ENCODE data around the gene CRYGC. TPM values are rescaled to one million over a fixed set of nuclear protein-coding genes. Genes with fewer than 3 reads are reported as not detected.
A peak's percentile ranks its signal among the peaks of the same experiment; 100 is the strongest.

The CRYGC gene
- total and polyA plus RNA-seq, 2 of the 13 experiments (the other 11 are each of a cell fraction or from before 2014, with no cell fraction given): 0.20 to 0.27 TPM

GRCh38 chr2:208134928-208135586, 5.4 kb upstream of the CRYGC start (continued):
- TF ChIP-seq TERF1 (CRISPR knock-in tag; IDR thresholded peaks at IDR 0.05): no peak
- 0 out of 2 replicates have a peak, but pooled peaks have one; percentile 36 for TF ChIP-seq IRF2 (CRISPR knock-in tag; IDR thresholded peaks at IDR 0.05)
- no peak for TF ChIP-seq IKZF4 (CRISPR knock-in tag; IDR thresholded peaks at IDR 0.05; ENCODE audit: borderline replicate concordance, low read depth, not compliant biosample characterization)
- no peak for TF ChIP-seq KIAA2018 (CRISPR knock-in tag; IDR thresholded peaks at IDR 0.05; ENCODE audit: borderline replicate concordance)
- TF ChIP-seq SRF (IDR thresholded peaks at IDR 0.05; ENCODE audit: low read depth, low read length): no peak
- no peak for TF ChIP-seq GABPA (IDR thresholded peaks at IDR 0.05; ENCODE audit: low read depth, low read length)
- no peak for TF ChIP-seq GABPA (CRISPR knock-in tag; IDR thresholded peaks at IDR 0.05; ENCODE audit: low read depth)
- no peak for TF ChIP-seq ZNF589 (CRISPR knock-in tag; conservative IDR thresholded peaks at IDR 0.05)
- peak; percentile 80; the same call in 1 of the 2 replicates for TF ChIP-seq ZNF232 (CRISPR knock-in tag; IDR thresholded peaks at IDR 0.05; ENCODE audit: borderline replicate concordance)
- no peak for TF ChIP-seq HOXA9 (CRISPR knock-in tag; IDR thresholded peaks at IDR 0.05; ENCODE audit: borderline replicate concordance)
- TF ChIP-seq ZBTB20 (CRISPR knock-in tag; IDR thresholded peaks at IDR 0.05; ENCODE audit: borderline replicate concordance, low read depth): no peak
- TF ChIP-seq ASH2L (IDR thresholded peaks at IDR 0.05; ENCODE audit: insufficient read length, low read depth, low read length): peak; percentile 1
- no peak for TF ChIP-seq ZNF776 (CRISPR knock-in tag; IDR thresholded peaks at IDR 0.05)
- TF ChIP-seq ETV5 (CRISPR knock-in tag; IDR thresholded peaks at IDR 0.05; ENCODE audit: borderline replicate concordance): no peak
- peak; percentile 40; the same call in 1 of the 2 replicates for TF ChIP-seq ZNF614 (CRISPR knock-in tag; IDR thresholded peaks at IDR 0.05; ENCODE audit: borderline replicate concordance)
- peak; percentile 59 for TF ChIP-seq ZNF644 (CRISPR knock-in tag; IDR thresholded peaks at IDR 0.05; ENCODE audit: low read depth)
- TF ChIP-seq ZNF264 (CRISPR knock-in tag; IDR thresholded peaks at IDR 0.05): no peak
- TF ChIP-seq ZNF552 (CRISPR knock-in tag; IDR thresholded peaks at IDR 0.05; ENCODE audit: borderline replicate concordance): peak; percentile 70; the same call in 1 of the 2 replicates
- TF ChIP-seq ONECUT2 (CRISPR knock-in tag; IDR thresholded peaks at IDR 0.05): no peak

Data from HepG2 (cell line).